K562 (cell line): ENCODE measurements around the gene ALOX12B. TPM values are rescaled to one million over a fixed set of nuclear protein-coding genes. Genes with fewer than 3 reads are reported as not detected.

Experiments
- ATAC-seq: fragments of 200-7000 bp; cut with Tn5 transposase; 3 replicates; pipeline ENCODE4 v1.9.1; 2020; ENCODE audit warnings: moderate library complexity
- Bru-seq: library from RNA; stranded (reverse); fragments of 400-500 nt; gene quantifications from one replicate; lab custom pipeline; 2021; lab: Mats Ljungman, UMichigan
- BruChase-seq, 2 experiments: library from RNA; stranded (reverse); fragments of 400-500 nt; gene quantifications; one replicate each; lab custom pipeline; 2021; lab: Mats Ljungman, UMichigan
- BruUV-seq: library from RNA; stranded (reverse); fragments of 400-500 nt; replicated peaks from 2 replicates; lab custom pipeline; 2021; lab: Mats Ljungman, UMichigan
- CTCF ChIA-PET: fragments of 300-600 bp; formaldehyde crosslinking; extraction: SDS; loops from one replicate; lab custom pipeline; 2021; ENCODE audit warnings: low intra/inter-chr PET ratio; lab: Yijun Ruan, JAX
- POLR2A ChIA-PET: fragments of 300-600, 350-650 bp; sonication (Branson Sonifier 250); formaldehyde crosslinking; extraction: SDS; loops from one replicate; lab custom pipeline; 2021; ENCODE audit warnings: antibody characterized with exemption, inconsistent platforms; lab: Yijun Ruan, JAX
- DNase-seq, 4 experiments: peaks; one replicate each; pipeline versions ENCODE4 v3.0.0 to v3.0.0-alpha.2; 2011 to 2018; ENCODE audit warnings: low spot score in 3 of 4, mixed read lengths in 3 of 4; ENCODE audit errors: extremely low read depth in 1 of 4
- FAIRE-seq: peaks from 2 replicates; lab custom pipeline; 2011; peaks lifted over from hg19 to GRCh38; lab: Jason Lieb, UNC
- H2AFZ ChIP-seq: 2 replicates; pipeline ENCODE4 v1.6.0; 2011; ENCODE audit warnings: low read depth, low read length, control low read depth, inconsistent platforms
- H3K27ac ChIP-seq: fragments of 200-600 bp; 3 replicates; pipeline ENCODE4 v1.8.0; 2011; ENCODE audit warnings: low read depth, mild to moderate bottlenecking, control low read depth, inconsistent platforms, low read length, moderate library complexity, mixed read lengths; ENCODE audit errors: extremely low read depth
- H3K27me3 ChIP-seq, 2 experiments: fragments of 300-600 bp in 1 of 2; 2 replicates in 1 of 2; 3 replicates in 1 of 2; pipeline versions ENCODE4 v1.6.0 to v1.8.0; 2011; ENCODE audit warnings: inconsistent platforms in 2 of 2, low read length in 2 of 2, mild to moderate bottlenecking in 1 of 2, mixed read lengths in 1 of 2, moderate library complexity in 1 of 2; ENCODE audit not compliant: control insufficient read depth in 2 of 2, insufficient read depth in 2 of 2
- H3K36me3 ChIP-seq: fragments of 300-600 bp; 3 replicates; pipeline ENCODE4 v1.8.0; 2011; ENCODE audit warnings: mild to moderate bottlenecking, low read length, inconsistent platforms; ENCODE audit not compliant: control insufficient read depth, insufficient read depth
- H3K4me1 ChIP-seq, 2 experiments: fragments of 200-600 bp in 1 of 2; replicated peaks in 1 of 2; 2 replicates in 1 of 2; 3 replicates in 1 of 2; pipeline versions ENCODE4 v1.5.1 to v1.8.0; 2011; ENCODE audit warnings: inconsistent platforms in 2 of 2, low read length in 2 of 2, mild to moderate bottlenecking in 1 of 2, mixed read lengths in 1 of 2, moderate library complexity in 1 of 2; ENCODE audit not compliant: control insufficient read depth in 2 of 2, insufficient read depth in 2 of 2
- H3K4me2 ChIP-seq: 2 replicates; pipeline ENCODE4 v1.6.1; 2011; ENCODE audit warnings: low read length, control low read depth, inconsistent platforms, mixed read lengths; ENCODE audit not compliant: insufficient read depth
- H3K4me3 ChIP-seq: fragments of 200-600 bp; sonication (generic), shearing (Covaris generic); 2 replicates; pipeline ENCODE4 v1.5.1; 2016; ENCODE audit warnings: control low read depth, inconsistent platforms
- H3K79me2 ChIP-seq: fragments of 200-600 bp; 3 replicates; pipeline ENCODE4 v1.8.0; 2011; ENCODE audit warnings: low read length, inconsistent platforms; ENCODE audit not compliant: control insufficient read depth, insufficient read depth
- H3K9ac ChIP-seq, 2 experiments: 2 replicates each; pipeline versions ENCODE4 v1.6.0 to v1.6.1; 2011; ENCODE audit warnings: low read depth in 2 of 2, low read length in 2 of 2, control low read depth in 1 of 2, inconsistent platforms in 1 of 2, mild to moderate bottlenecking in 1 of 2, mixed read lengths in 1 of 2; ENCODE audit not compliant: insufficient read depth in 1 of 2
- H3K9me1 ChIP-seq: one replicate; pipeline ENCODE4 v1.6.0; 2011; ENCODE audit warnings: inconsistent platforms, mild to moderate bottlenecking, low read length, moderate library complexity; ENCODE audit not compliant: control insufficient read depth, insufficient read depth
- H3K9me3 ChIP-seq: replicated peaks from 2 replicates; pipeline ENCODE4 v1.5.1; 2011; ENCODE audit warnings: low read depth, low read length, inconsistent platforms; ENCODE audit not compliant: control insufficient read depth, insufficient read depth
- H4K20me1 ChIP-seq: replicated peaks from 2 replicates; pipeline ENCODE4 v1.6.1; 2011; ENCODE audit warnings: low read length, inconsistent platforms, mixed read lengths; ENCODE audit not compliant: control insufficient read depth, insufficient read depth
- ELF1 ChIP-seq: fragments of 200-800 bp; sonication (Bioruptor generic); IDR thresholded peaks from 2 replicates; pipeline ENCODE4 v1.6.1; 2016; ENCODE audit warnings: missing genetic modification characterization, missing compliant biosample characterization
- FOXP4 ChIP-seq: sonication (generic); formaldehyde crosslinking; IDR thresholded peaks from 2 replicates; pipeline ENCODE4 v1.8.0; 2022; ENCODE audit warnings: mild to moderate bottlenecking, missing genetic modification reagents, borderline replicate concordance
- MNT ChIP-seq, 2 experiments: fragments of 450-650 bp; conservative IDR thresholded peaks; 2 replicates each; pipeline ENCODE4 v1.6.1; 2017; ENCODE audit warnings: mild to moderate bottlenecking in 2 of 2, moderate library complexity in 2 of 2
- PTTG1 ChIP-seq: fragments of 450-650 bp; IDR thresholded peaks from 2 replicates; pipeline ENCODE4 v1.6.1; 2016; ENCODE audit warnings: low read depth, mild to moderate bottlenecking, missing genetic modification characterization, missing compliant biosample characterization
- RFX5 ChIP-seq: IDR thresholded peaks from 2 replicates; pipeline ENCODE4 v1.6.1; 2011; ENCODE audit warnings: low read depth, mild to moderate bottlenecking, improper control_type of control experiment, low read length
- SRSF1 ChIP-seq: fragments of 200-400 bp; formaldehyde crosslinking; IDR thresholded peaks from 2 replicates; pipeline ENCODE4 v1.6.1; 2017; ENCODE audit warnings: mild to moderate bottlenecking, low read depth, low read length, moderate library complexity
- TBP ChIP-seq: optimal IDR thresholded peaks from 2 replicates; pipeline ENCODE3; 2011; ENCODE audit warnings: low read depth, low read length, improper control_type of control experiment
- TRIM24 ChIP-seq, 2 experiments: fragments of 450-650 bp; IDR thresholded peaks; 2 replicates each; pipeline ENCODE4 v1.6.1; 2016
- ZFP91 ChIP-seq: sonication (generic); formaldehyde crosslinking; IDR thresholded peaks from 2 replicates; pipeline ENCODE4 v1.8.0; 2022; ENCODE audit warnings: mild to moderate bottlenecking, missing genetic modification reagents
- ZNF12 ChIP-seq: sonication (generic); formaldehyde crosslinking; IDR thresholded peaks from 2 replicates; pipeline ENCODE4 v1.4.0; 2020; ENCODE audit warnings: mild to moderate bottlenecking, missing genetic modification reagents
- ZNF586 ChIP-seq: fragments of 450-650 bp; formaldehyde crosslinking; conservative IDR thresholded peaks from 2 replicates; pipeline ENCODE4 v1.4.0; 2020; ENCODE audit warnings: mild to moderate bottlenecking, moderate library complexity
- WGBS: fragments of 100-300 bp; shearing (Covaris generic); methylation state at CpG from one replicate; pipeline ENCODE4 v1.1.6; 2016; ENCODE audit warnings: low coverage, mixed read lengths; ENCODE audit not compliant: insufficient coverage; ENCODE audit errors: missing lambda C conversion rate; 5-methylcytosine and 5-hydroxymethylcytosine counted together
- in situ Hi-C: fragments of 300-500 bp; cut with MboI; formaldehyde crosslinking; loops from 4 replicates; pipeline ENCODE4 v1.15.0; 2018; ENCODE audit warnings: inconsistent platforms, mixed read lengths
- intact Hi-C: fragments of 100-400 bp; cut with micrococcal nuclease; formaldehyde crosslinking; loops from 2 replicates; pipeline ENCODE4 v1.14.2; 2022
- long read RNA-seq, 3 experiments: library from polyadenylated mRNA in 2 of 3; library from RNA in 1 of 3; unstranded in 2 of 3; stranded (forward) in 1 of 3; transcript quantifications; one replicate each; pipeline ENCODE4 v2.0.0, GENCODE V29; 2019 to 2022
- polyA minus RNA-seq, 3 experiments: library from RNA; depleted of rRNA, polyadenylated mRNA; stranded (reverse); fragments of >200 nt; gene quantifications; 2 replicates each; pipeline ENCODE4 v1.2.3, GENCODE V29; 2011
- polyA plus RNA-seq, 8 experiments: library from polyadenylated mRNA; depleted of rRNA in 4 of 8; stranded (reverse) in 5 of 8; unstranded in 3 of 8; fragments of >200 nt; fragmentation: Nextera tagmentation in 2 of 8; fragmentation: Illumina TruSeq in 1 of 8; extraction: Ambion mirVana in 2 of 8; extraction: Trizol in 1 of 8; gene quantifications; 2 replicates each; pipeline versions ENCODE4 v1.2.1 to v1.2.3, GENCODE V29; 2011 to 2014; ENCODE audit warnings: inconsistent platforms in 1 of 8, missing spikeins in 1 of 8
- total RNA-seq, 7 experiments: library from RNA; depleted of rRNA in 6 of 7; stranded (reverse); fragments of >200 nt in 6 of 7; fragmentation: Illumina TruSeq in 2 of 7; extraction: Trizol in 2 of 7; gene quantifications; 2 replicates each; pipeline versions ENCODE4 v1.2.1 to v1.2.3, GENCODE V29; 2011 to 2021; ENCODE audit warnings: low replicate concordance in 1 of 7

Gene ALOX12B
- not detected in 2 replicates for total RNA-seq (2011; cell fraction: chromatin; rRNA removed; ENCODE audit: low replicate concordance)
- total RNA-seq (2011; cell fraction: nucleolus; rRNA removed) = not detected in 2 replicates
- not detected in 2 replicates for total RNA-seq (2011; cell fraction: nucleoplasm; rRNA removed)
- total RNA-seq (2014; rRNA removed) (not detected in 2 replicates), total RNA-seq (2014; rRNA removed; fragmentation: Illumina TruSeq; extraction: Trizol) (not detected in 2 replicates), total RNA-seq (2015; rRNA removed; fragmentation: Illumina TruSeq; extraction: Trizol) (not detected in 2 replicates), total RNA-seq (2021) (not detected in 2 replicates), polyA plus RNA-seq (2011; rRNA removed) (not detected in 2 replicates), polyA plus RNA-seq (2014; fragmentation: Illumina TruSeq; extraction: Trizol) (not detected in 2 replicates), polyA plus RNA-seq (2014; fragmentation: Nextera tagmentation; extraction: Ambion mirVana) (not detected), polyA plus RNA-seq (2014; rRNA removed) (not detected in 2 replicates), polyA minus RNA-seq (2011; rRNA and poly(A)+ RNA removed) (not detected in 2 replicates), Bru-seq, nascent RNA (not detected), BruChase-seq, experiment 1, labeled RNA remaining after a 2-hour chase (not detected), BruChase-seq, experiment 2, labeled RNA remaining after a 6-hour chase (not detected)
- not detected in 2 replicates for polyA plus RNA-seq (2011; cell fraction: cytosol; rRNA removed)
- polyA plus RNA-seq (2011; cell fraction: nucleus; rRNA removed) = not detected in 2 replicates
- polyA plus RNA-seq (2012) = not detected in 2 replicates
- not detected in 2 replicates for polyA minus RNA-seq (2011; cell fraction: cytosol; rRNA and poly(A)+ RNA removed)
- polyA minus RNA-seq (2011; cell fraction: nucleus; rRNA and poly(A)+ RNA removed) = not detected in 2 replicates
- long read RNA-seq, experiment 1, partial matches to known transcripts = 0 of 1 reads
- long read RNA-seq, experiment 1, other reads (novel, unspliced or antisense) = 1 of 1 reads
- long read RNA-seq, experiment 2 = 0 reads
- long read RNA-seq, experiment 3 = 0 reads

GRCh38 chr17:8087075-8087951 lies at the start of gene ALOX12B:
Gene ALOX12B, minus strand, starts transcription at chr17:8087716. Its CDS starts 274 bp downstream, at chr17:8087442.
- H3K4me1 ChIP-seq = peaks cover 6% of the 10 kb centered on the region in 2 experiments; a peak in 4 of 5 replicates
- DNase-seq = peak in 2 of 4 experiments; percentile 47
- peaks cover 3 to 23% of the 10 kb centered on the region in 2 experiments; a peak in 2 of 5 replicates for H3K27me3 ChIP-seq
- ChIA-PET POLR2A (interaction anchor here (0.7 to 1.2 kb wide), 2 partner anchors 10 to 39 kb away, joined by 4 to 7 read pairs; no protein-coding TSS in a partner anchor), CTCF (no interaction called here)
- no peaks in the 10 kb centered on the region for H3K9me1 ChIP-seq
- TF ChIP-seq MNT (conservative IDR thresholded peaks at IDR 0.05) = no peak
- TF ChIP-seq ELF1 (tag) = no peak
- TF ChIP-seq SRSF1 = no peak
- TF ChIP-seq ZNF12 = no peak
- no peak for TF ChIP-seq ZNF586 (CRISPR knock-in tag)
- TF ChIP-seq TRIM24 (IDR thresholded peaks at IDR 0.05) = no peak
- TF ChIP-seq ZFP91 (CRISPR knock-in tag) = no peak
- TF ChIP-seq RFX5 = no peak
- no peak for TF ChIP-seq FOXP4
- TF ChIP-seq TBP = no peak
- TF ChIP-seq PTTG1 = no peak
- intact Hi-C loops (no loop called here), in situ Hi-C loops (no loop called here)
- H3K9me3 ChIP-seq = no peaks in the 10 kb centered on the region
- H3K9ac ChIP-seq = no peak within 1 kb of the TSS; a peak in 1 of 4 replicates
- no peak within 1 kb of the TSS for H3K4me3 ChIP-seq
- BruUV-seq = no TSS peak
- no peaks in the 10 kb centered on the region for H3K36me3 ChIP-seq
- H2AFZ ChIP-seq = no peak within 1 kb of the TSS
- H4K20me1 ChIP-seq = no peaks in the 10 kb centered on the region
- FAIRE-seq = no peak
- H3K27ac ChIP-seq = no peak within 1 kb of the TSS
- WGBS = 15% methylated on average over 17 of the region's 20 CpGs
- no peak for ATAC-seq
- H3K79me2 ChIP-seq = no peaks in the 10 kb centered on the region
- no peak within 1 kb of the TSS for H3K4me2 ChIP-seq
